Measurements from ENCODE around the gene TMEM107.
"Not testable (repeated sequence)": the region's sequence is repeated elsewhere in the genome, so short reads cannot be mapped to it uniquely, and the experiment has no call there.

Gene TMEM107

GRCh38 chr17:8176998-8177731, 985 bp upstream of the TMEM107 start:
- TF ChIP-seq CTCF (IDR thresholded peaks at IDR 0.05; ENCODE audit: low read depth, low read length) (no peak), EZH2phosphoT487 (IDR thresholded peaks at IDR 0.05; ENCODE audit: low read depth) (no peak)
- peaks cover 20% of the 10 kb centered on the region for H3K4me1 ChIP-seq (ENCODE audit: low read length)
- H3K36me3 ChIP-seq (replicated peaks; ENCODE audit: low read depth, low read length), result no peaks in the 10 kb centered on the region
- H3K4me2 ChIP-seq (ENCODE audit: low read length), result peak overlapping the region; percentile 94
- peak overlapping the region; percentile 84 for H3K9ac ChIP-seq (ENCODE audit: low read length)
- no peaks in the 10 kb centered on the region for H3K27me3 ChIP-seq (ENCODE audit: low read depth, low read length)
- H3K79me2 ChIP-seq (ENCODE audit: low read length), result no peaks in the 10 kb centered on the region
- H3K4me3 ChIP-seq (ENCODE audit: low read length), result peak overlapping the region; percentile 96
- peak overlapping the region; percentile 28; the same call in 1 of the 2 replicates for H2AFZ ChIP-seq (ENCODE audit: low read depth, low read length)
- H3K27ac ChIP-seq (ENCODE audit: low read length), result no peak overlapping the region
- H3K9me3 ChIP-seq (ENCODE audit: insufficient read depth, low read length), result no peaks in the 10 kb centered on the region
- no peaks in the 10 kb centered on the region for H4K20me1 ChIP-seq (ENCODE audit: insufficient read depth, low read length)

- H3K4me2 ChIP-seq (ENCODE audit: low read length), result peak overlapping the region; percentile 94
- no peaks in the 10 kb centered on the region for H4K20me1 ChIP-seq (ENCODE audit: insufficient read depth, low read length)
- no peak for TF ChIP-seq CTCF (IDR thresholded peaks at IDR 0.05; ENCODE audit: low read depth, low read length)
- no peak for TF ChIP-seq EZH2phosphoT487 (IDR thresholded peaks at IDR 0.05; ENCODE audit: low read depth)
- peak overlapping the region; percentile 96 for H3K4me3 ChIP-seq (ENCODE audit: low read length)
- no peaks in the 10 kb centered on the region for H3K27me3 ChIP-seq (ENCODE audit: low read depth, low read length)
- no peaks in the 10 kb centered on the region for H3K36me3 ChIP-seq (replicated peaks; ENCODE audit: low read depth, low read length)
- peak overlapping the region; percentile 67 for H3K27ac ChIP-seq (ENCODE audit: low read length)
- no peaks in the 10 kb centered on the region for H3K9me3 ChIP-seq (ENCODE audit: insufficient read depth, low read length)
- peak overlapping the region; percentile 84 for H3K9ac ChIP-seq (ENCODE audit: low read length)
- peaks cover 20% of the 10 kb centered on the region for H3K4me1 ChIP-seq (ENCODE audit: low read length)
- H3K79me2 ChIP-seq (ENCODE audit: low read length), result no peaks in the 10 kb centered on the region
- H2AFZ ChIP-seq (ENCODE audit: low read depth, low read length), result peak overlapping the region; percentile 28
These were observed 384 bp downstream of the TMEM107 start for GRCh38 chr17:8175795-8176196.

- no peaks in the 10 kb centered on the region for H4K20me1 ChIP-seq (ENCODE audit: insufficient read depth, low read length)
- peak overlapping the region; percentile 70 for H3K9ac ChIP-seq (ENCODE audit: low read length)
- 0 out of 2 replicates have a peak overlapping the region, but pooled peaks have one; percentile 14 for H2AFZ ChIP-seq (ENCODE audit: low read depth, low read length)
- H3K4me3 ChIP-seq (ENCODE audit: low read length), result peak overlapping the region; percentile 77
- TF ChIP-seq EZH2phosphoT487 (IDR thresholded peaks at IDR 0.05; ENCODE audit: low read depth) (no peak), CTCF (IDR thresholded peaks at IDR 0.05; ENCODE audit: low read depth, low read length) (no peak)
- no peaks in the 10 kb centered on the region for H3K79me2 ChIP-seq (ENCODE audit: low read length)
- H3K4me2 ChIP-seq (ENCODE audit: low read length), result peak overlapping the region; percentile 84
- H3K27ac ChIP-seq (ENCODE audit: low read length), result peak overlapping the region; percentile 85
- no peaks in the 10 kb centered on the region for H3K9me3 ChIP-seq (ENCODE audit: insufficient read depth, low read length)
- no peaks in the 10 kb centered on the region for H3K36me3 ChIP-seq (replicated peaks; ENCODE audit: low read depth, low read length)
- no peaks in the 10 kb centered on the region for H3K27me3 ChIP-seq (ENCODE audit: low read depth, low read length)
- H3K4me1 ChIP-seq (ENCODE audit: low read length), result peaks cover 20% of the 10 kb centered on the region
These were observed 2.3 kb downstream of the TMEM107 start for GRCh38 chr17:8173871-8174322.

- Histone ChIP-seq H3K27me3 (ENCODE audit: low read depth, low read length) (no peaks in the 10 kb centered on the region), H3K79me2 (ENCODE audit: low read length) (no peaks in the 10 kb centered on the region), H3K9me3 (ENCODE audit: insufficient read depth, low read length) (no peaks in the 10 kb centered on the region), H3K4me3 (ENCODE audit: low read length) (peak overlapping the region; percentile 77), H3K9ac (ENCODE audit: low read length) (peak overlapping the region; percentile 70), H3K4me1 (ENCODE audit: low read length) (peaks cover 20% of the 10 kb centered on the region), H3K36me3 (replicated peaks; ENCODE audit: low read depth, low read length) (no peaks in the 10 kb centered on the region), H2AFZ (ENCODE audit: low read depth, low read length) (no peak overlapping the region), H3K27ac (ENCODE audit: low read length) (peak overlapping the region; percentile 85), H4K20me1 (ENCODE audit: insufficient read depth, low read length) (no peaks in the 10 kb centered on the region), H3K4me2 (ENCODE audit: low read length) (peak overlapping the region; percentile 84)
- TF ChIP-seq EZH2phosphoT487 (IDR thresholded peaks at IDR 0.05; ENCODE audit: low read depth) (no peak), CTCF (IDR thresholded peaks at IDR 0.05; ENCODE audit: low read depth, low read length) (no peak)
These were observed 2.9 kb downstream of the TMEM107 start for GRCh38 chr17:8173056-8173870.

- not testable (repeated sequence) for H3K27ac ChIP-seq (ENCODE audit: low read length); H3K4me2 ChIP-seq (ENCODE audit: low read length); H3K4me3 ChIP-seq (ENCODE audit: low read length); H2AFZ ChIP-seq (ENCODE audit: low read depth, low read length); H3K79me2 ChIP-seq (ENCODE audit: low read length); H3K9ac ChIP-seq (ENCODE audit: low read length); H3K4me1 ChIP-seq (ENCODE audit: low read length); H4K20me1 ChIP-seq (ENCODE audit: insufficient read depth, low read length); H3K36me3 ChIP-seq (replicated peaks; ENCODE audit: low read depth, low read length); H3K27me3 ChIP-seq (ENCODE audit: low read depth, low read length); H3K9me3 ChIP-seq (ENCODE audit: insufficient read depth, low read length)
These were observed 6.0 kb downstream of the TMEM107 start for GRCh38 chr17:8170186-8170585.
